Mucosa of stomach (tissue), 1 donor: ENCODE results near the gene LSR.

ENCODE experiments used
- H3K27me3 ChIP-seq: one replicate; pipeline ENCODE4 v1.7.0; 2013; ENCODE audit warnings: mild to moderate bottlenecking, low read length; ENCODE audit not compliant: control insufficient read depth, insufficient read depth
- H3K36me3 ChIP-seq: one replicate; pipeline ENCODE4 v1.7.0; 2013; ENCODE audit warnings: low read length; ENCODE audit not compliant: control insufficient read depth, insufficient read depth
- H3K4me1 ChIP-seq: one replicate; pipeline ENCODE4 v1.7.0; 2013; ENCODE audit warnings: mild to moderate bottlenecking, low read length; ENCODE audit not compliant: control insufficient read depth, insufficient read depth
- H3K4me3 ChIP-seq: one replicate; pipeline ENCODE4 v1.7.0; 2013; ENCODE audit warnings: low read length
- H3K9ac ChIP-seq: one replicate; pipeline ENCODE4 v1.7.0; 2013; ENCODE audit warnings: mild to moderate bottlenecking, low read length, moderate library complexity
- H3K9me3 ChIP-seq: one replicate; pipeline ENCODE4 v1.7.0; 2013; ENCODE audit warnings: mild to moderate bottlenecking, low read length, moderate library complexity; ENCODE audit not compliant: control insufficient read depth
- donor health status: Pancreatic carcinoma.

Gene LSR, protein sequence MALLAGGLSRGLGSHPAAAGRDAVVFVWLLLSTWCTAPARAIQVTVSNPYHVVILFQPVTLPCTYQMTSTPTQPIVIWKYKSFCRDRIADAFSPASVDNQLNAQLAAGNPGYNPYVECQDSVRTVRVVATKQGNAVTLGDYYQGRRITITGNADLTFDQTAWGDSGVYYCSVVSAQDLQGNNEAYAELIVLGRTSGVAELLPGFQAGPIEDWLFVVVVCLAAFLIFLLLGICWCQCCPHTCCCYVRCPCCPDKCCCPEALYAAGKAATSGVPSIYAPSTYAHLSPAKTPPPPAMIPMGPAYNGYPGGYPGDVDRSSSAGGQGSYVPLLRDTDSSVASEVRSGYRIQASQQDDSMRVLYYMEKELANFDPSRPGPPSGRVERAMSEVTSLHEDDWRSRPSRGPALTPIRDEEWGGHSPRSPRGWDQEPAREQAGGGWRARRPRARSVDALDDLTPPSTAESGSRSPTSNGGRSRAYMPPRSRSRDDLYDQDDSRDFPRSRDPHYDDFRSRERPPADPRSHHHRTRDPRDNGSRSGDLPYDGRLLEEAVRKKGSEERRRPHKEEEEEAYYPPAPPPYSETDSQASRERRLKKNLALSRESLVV

DNA sequence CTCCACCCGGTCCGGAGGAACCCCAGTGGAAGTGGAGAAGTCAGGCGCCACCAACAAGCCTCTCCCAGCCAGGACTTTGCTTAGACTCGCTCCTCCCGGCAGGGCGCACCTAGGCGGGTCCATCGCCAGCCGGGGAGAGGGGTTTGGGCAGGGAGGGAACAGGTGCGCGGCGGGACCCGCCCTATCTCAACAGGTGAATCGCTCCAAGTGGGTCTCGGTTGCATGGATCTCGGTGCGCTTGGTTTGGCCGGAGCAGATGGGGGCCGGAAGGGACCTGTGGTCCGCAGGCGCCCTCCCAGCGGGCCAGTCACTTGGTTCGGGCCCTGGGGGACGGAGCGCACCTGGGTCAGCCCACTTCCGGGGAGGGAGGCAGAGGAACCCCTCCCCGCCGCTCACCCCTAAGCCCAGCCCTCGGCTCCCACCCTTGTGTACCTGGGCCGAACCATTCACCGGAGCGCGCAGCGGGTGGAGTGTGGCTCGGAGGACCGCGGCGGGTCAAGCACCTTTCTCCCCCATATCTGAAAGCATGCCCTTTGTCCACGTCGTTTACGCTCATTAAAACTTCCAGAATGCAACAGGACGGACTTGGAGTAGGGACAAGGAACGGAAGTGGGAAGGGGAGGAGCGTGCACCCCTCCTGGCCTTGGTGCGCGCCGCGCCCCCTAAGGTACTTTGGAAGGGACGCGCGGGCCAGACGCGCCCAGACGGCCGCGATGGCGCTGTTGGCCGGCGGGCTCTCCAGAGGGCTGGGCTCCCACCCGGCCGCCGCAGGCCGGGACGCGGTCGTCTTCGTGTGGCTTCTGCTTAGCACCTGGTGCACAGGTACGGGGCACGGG lies at the start of gene LSR:
TSS of gene LSR (plus strand) at position 693 of the 836 bp plus-strand sequence. CDS start at position 714, 21 bp downstream.
- Histone ChIP-seq H3K27me3 (peaks cover 11% of the 10 kb centered on the region), H3K9ac (peak within 1 kb of the TSS; percentile 88), H3K9me3 (no peaks in the 10 kb centered on the region), H3K4me1 (peaks cover 26% of the 10 kb centered on the region), H3K4me3 (peak within 1 kb of the TSS; percentile 89), H3K36me3 (peaks cover 3% of the 10 kb centered on the region)

DNA sequence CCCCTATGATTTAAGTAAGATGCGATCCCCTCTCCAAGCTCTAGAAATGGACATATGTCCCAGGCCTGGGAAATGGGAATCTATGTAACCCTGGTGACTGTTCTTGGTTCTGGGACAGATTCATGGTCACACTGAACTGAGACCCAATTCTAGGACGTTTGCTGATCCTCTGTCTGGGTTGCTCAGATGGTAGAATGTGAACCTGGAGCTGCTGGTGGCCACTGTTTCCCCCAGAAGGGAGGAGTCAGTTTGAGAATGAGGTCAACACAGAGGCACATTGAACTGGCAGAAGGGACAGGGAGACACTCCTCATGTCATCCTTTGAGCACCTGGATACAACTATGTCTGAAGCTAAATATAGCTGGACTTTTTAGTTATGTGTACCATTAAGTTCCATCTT lies 49.3 kb upstream of the LSR start:
- H3K4me1 ChIP-seq = peaks cover 18% of the 10 kb centered on the region
- no peak overlapping the region for H3K4me3 ChIP-seq
- H3K9me3 ChIP-seq = no peaks in the 10 kb centered on the region
- H3K36me3 ChIP-seq = no peaks in the 10 kb centered on the region
- no peak overlapping the region for H3K9ac ChIP-seq
- H3K27me3 ChIP-seq = no peaks in the 10 kb centered on the region

DNA sequence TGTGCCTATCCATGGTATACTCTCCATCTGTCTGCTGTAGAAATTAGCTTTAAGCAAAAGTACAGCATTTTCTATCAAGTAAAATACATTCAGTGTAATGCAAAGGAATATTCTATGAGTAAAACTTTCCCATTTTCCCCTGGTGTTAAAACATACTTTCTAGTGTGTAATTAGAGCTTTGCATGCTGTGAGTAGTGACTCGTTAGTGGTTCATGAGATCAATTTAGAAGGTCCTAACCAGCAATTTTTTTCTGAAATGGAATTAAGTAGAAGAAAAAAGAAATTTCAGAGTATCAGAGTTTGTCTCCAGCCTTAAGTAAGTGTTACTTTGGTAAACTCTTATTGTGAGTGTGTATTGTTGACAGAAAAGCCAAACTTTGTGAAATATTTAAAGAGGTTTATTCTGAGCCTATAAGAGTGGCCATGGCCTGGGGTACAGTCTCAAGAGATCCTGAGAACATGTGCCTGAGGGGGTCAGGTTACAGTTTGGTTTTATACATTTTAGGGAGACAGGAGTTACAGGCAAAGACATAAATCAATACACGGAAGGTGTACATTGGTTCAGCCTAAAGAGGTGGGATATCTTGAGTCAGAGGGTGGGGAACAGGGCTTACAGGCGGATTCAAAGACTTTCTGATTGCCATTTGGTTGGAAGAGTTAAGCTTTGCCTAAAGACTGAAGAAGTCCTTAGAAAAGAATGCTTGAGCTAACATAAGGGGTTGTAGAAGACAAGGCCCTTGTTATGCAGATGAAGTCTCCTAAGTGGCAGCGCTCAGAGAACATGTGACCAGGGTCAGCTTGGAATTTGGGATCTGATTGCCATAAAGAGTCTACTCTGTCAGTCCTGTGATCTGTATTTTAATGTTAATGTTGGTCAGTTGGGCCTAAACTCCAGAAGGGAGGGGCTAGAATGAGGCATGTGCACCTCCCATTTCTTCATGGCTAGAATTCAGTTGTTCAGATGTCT lies 45.8 kb upstream of the LSR start:
- H3K9me3 ChIP-seq = no peaks in the 10 kb centered on the region
- H3K36me3 ChIP-seq = no peaks in the 10 kb centered on the region
- H3K4me3 ChIP-seq = no peak overlapping the region
- peaks cover 38% of the 10 kb centered on the region for H3K4me1 ChIP-seq
- no peaks in the 10 kb centered on the region for H3K27me3 ChIP-seq
- no peak overlapping the region for H3K9ac ChIP-seq

DNA sequence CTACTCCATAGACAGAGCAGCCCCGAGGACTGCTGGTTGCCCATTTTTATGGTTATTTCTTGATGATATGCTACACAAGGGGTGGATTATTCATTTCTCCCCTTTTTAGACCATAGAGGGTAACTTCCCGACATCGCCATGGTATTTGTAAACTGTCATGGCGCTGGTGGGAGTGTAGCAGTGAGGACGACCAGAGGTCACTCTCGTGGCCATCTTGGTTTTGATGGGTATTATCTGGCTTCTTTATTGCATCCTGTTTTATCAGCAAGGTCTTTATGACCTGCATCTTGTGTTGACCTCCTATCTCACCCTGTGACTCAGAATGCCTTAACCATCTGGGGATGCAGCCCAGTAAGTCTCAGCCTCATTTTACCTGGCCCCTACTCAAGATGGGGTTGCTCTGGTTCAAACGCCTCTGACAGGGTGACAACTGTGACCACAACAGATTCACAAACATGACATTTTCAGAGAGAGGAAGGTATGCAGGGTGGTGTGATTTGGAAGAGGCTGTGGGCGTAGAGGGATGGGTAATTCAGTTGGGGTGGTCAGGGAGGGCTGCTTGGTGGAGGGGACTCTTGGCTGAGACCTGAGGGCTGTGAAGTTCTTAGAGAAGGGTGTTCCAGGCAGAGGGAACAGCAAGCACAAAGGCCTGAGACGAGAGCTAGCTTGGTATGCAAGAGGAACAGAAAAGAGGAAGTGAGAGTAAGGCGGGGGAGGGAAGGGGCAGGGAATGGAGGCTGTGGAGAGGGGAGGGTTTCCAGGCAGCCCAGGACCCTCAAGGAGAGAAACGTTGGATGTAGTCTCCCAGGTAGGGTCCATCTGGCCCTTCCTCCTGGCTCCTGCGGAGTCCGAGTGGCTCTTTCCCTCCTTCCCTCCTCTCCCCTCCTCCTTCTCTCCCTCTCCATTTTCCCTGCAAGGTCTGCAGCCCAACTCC lies 43.7 kb upstream of the LSR start:
- Histone ChIP-seq H3K9me3 (no peaks in the 10 kb centered on the region), H3K4me1 (peaks cover 26% of the 10 kb centered on the region), H3K36me3 (no peaks in the 10 kb centered on the region), H3K9ac (no peak overlapping the region), H3K27me3 (no peaks in the 10 kb centered on the region), H3K4me3 (no peak overlapping the region)

DNA sequence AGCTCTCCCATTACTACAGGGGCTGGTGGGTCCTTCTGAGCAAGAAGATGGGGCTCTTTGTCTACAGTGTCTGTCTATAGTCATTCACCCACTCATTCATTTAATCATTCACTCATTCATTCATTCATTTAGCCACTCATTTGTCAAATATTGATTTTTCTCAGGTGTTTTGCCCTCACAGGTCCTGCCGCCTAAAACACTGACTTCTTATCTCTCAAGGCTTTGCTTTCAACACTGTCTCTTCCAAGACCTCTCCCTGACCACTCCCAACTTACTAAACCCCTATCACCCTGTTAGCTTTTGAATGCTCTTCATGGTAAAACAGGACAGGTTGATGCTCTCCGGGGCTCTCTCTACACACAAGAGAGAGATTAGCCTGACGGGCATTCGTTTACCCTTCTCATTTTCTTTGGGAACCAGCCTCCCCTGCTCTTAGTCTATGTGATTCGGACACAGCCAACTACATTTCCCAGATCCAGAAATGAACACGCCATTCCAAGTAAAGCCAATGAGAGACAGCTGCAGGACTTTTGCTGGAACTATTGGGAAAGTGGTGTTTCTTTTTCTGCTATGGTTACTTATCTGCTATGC lies 43.0 kb upstream of the LSR start:
- Histone ChIP-seq H3K27me3 (no peaks in the 10 kb centered on the region), H3K4me1 (peaks cover 20% of the 10 kb centered on the region), H3K36me3 (no peaks in the 10 kb centered on the region), H3K9ac (no peak overlapping the region), H3K4me3 (no peak overlapping the region), H3K9me3 (no peaks in the 10 kb centered on the region)

DNA sequence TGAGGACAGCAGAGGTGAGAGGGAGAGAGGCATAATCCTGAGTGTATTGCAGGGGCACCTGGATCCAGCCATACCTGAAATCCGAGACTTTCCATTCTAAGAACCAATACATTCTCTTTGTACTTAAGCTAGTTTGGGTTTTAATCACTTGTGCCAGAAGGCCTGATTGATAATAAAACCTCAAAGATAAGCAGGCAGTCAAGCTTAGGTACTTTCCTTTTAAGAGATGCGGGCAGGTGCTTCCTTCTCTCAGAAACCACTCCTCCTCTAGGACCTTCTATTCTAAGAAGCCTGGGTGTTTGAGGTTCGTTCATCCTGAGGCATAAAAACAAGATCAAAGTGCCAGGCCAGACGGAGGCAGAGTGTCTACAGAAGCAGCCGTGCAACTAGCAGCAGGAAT lies 42.4 kb upstream of the LSR start:
- Histone ChIP-seq H3K27me3 (no peaks in the 10 kb centered on the region), H3K36me3 (no peaks in the 10 kb centered on the region), H3K4me3 (no peak overlapping the region), H3K9ac (no peak overlapping the region), H3K4me1 (peaks cover 20% of the 10 kb centered on the region), H3K9me3 (no peaks in the 10 kb centered on the region)

DNA sequence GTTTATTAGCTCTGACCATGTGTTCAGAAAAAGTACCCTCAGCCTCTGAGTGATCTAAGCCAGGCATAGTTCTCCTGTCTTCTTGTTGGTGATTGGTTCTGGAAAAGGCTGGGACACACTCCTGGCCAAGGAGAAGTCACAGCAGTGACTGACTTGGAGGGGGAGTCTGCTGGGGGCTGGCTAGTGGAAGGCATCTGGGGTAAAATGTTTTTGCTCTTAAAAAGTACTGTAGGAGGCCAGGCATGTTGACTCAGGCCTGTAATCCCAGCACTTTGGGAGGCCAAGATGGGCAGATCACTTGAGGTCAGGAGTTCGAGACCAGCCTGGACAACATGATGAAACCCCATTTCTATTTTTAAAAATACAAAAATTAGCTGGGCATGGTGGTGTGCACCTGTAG lies 41.9 kb upstream of the LSR start:
- no peak overlapping the region for H3K9ac ChIP-seq
- no peaks in the 10 kb centered on the region for H3K36me3 ChIP-seq
- no peaks in the 10 kb centered on the region for H3K9me3 ChIP-seq

DNA sequence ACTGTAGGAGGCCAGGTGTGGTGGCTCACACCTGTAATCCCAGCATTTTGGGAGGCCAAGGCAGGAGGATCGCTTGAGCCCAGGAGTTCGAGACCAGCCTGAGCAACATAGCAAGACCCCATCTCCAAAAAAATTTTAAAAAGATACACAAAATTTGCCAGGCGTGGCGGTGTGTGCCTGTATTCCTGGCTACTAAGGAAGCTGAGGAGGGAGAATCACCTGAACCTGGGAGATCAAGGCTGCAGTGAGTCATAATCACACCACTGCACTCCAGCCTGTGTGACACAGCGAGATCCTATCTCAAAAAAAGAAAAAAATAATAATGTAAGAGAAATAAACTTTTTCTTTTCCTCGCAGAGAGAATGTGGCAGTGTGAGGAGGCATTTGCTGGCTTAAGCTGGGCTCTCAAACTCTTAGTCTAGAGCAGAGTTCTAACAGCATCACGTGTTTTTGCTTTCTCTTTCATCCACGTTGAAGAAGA lies 41.4 kb upstream of the LSR start:
- Histone ChIP-seq H3K36me3 (no peaks in the 10 kb centered on the region), H3K9ac (no peak overlapping the region), H3K27me3 (no peaks in the 10 kb centered on the region), H3K4me1 (peaks cover 20% of the 10 kb centered on the region), H3K4me3 (no peak overlapping the region), H3K9me3 (no peaks in the 10 kb centered on the region)

More for the DNA sequence above, 41.9 kb upstream of the LSR start:
- Histone ChIP-seq H3K27me3 (no peaks in the 10 kb centered on the region), H3K4me3 (no peak overlapping the region), H3K4me1 (peaks cover 20% of the 10 kb centered on the region)

DNA sequence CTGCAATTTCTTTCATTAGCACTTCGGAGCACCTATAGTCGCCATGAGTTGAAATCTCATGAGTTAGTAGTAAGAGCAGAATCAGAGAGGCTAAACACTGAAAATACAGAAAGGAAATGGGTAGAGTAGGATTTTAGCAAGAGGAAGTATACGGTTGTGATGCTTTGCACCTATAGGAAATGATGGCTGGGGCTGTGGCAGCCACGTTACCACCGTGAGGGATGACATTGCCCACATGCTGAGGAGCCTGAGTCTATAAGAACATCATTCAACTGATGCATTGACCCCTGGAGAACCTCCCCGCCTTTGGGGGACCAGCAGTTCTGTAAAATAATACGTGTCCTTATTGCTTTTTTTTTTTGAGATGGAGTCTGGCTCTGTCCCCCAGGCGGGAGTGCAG lies 40.7 kb upstream of the LSR start:
- Histone ChIP-seq H3K4me3 (no peak overlapping the region), H3K27me3 (no peaks in the 10 kb centered on the region), H3K4me1 (peaks cover 20% of the 10 kb centered on the region), H3K9ac (no peak overlapping the region), H3K36me3 (no peaks in the 10 kb centered on the region), H3K9me3 (no peaks in the 10 kb centered on the region)

DNA sequence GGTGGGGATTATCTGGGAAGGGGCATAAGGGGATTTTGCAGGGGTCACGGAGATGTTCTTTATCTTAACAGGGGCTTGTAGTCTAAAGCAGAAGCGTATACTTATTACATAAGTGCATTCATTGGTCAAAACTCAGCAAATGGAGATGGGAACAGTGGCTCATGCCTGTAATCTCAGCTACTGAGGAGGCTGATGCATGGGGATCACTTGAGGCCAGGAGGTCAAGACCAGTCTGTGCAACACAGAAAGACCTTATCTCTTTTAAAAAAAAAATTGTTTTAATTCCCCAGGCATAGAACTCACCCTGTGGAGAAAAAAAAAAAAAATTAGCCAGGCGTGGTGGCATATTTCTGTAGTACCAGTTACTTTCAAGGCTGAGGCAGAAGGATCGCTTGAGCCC lies 39.2 kb upstream of the LSR start:
- Histone ChIP-seq H3K36me3 (no peaks in the 10 kb centered on the region), H3K4me3 (no peak overlapping the region), H3K4me1 (peaks cover 34% of the 10 kb centered on the region), H3K9me3 (no peaks in the 10 kb centered on the region), H3K9ac (no peak overlapping the region), H3K27me3 (no peaks in the 10 kb centered on the region)
